Transverse colon (tissue), 4 donors: Measurements from ENCODE around the gene RBP3.

Source experiments
- EP300 ChIP-seq: sonication (generic); formaldehyde crosslinking; IDR thresholded peaks from one replicate; pipeline ENCODE4 v1.6.1; 2017; ENCODE audit warnings: antibody characterized with exemption, low read depth
- POLR2AphosphoS5 ChIP-seq, 3 donors: sonication (generic); formaldehyde crosslinking; IDR thresholded peaks; one replicate each; pipeline ENCODE4 v1.6.1; 2016; ENCODE audit warnings: antibody characterized with exemption in 3 of 3
- TF ChIP-seq, protein P1 (sequence below), 5 experiments: fragments of 200-600 bp in 3 of 5; fragments of 450-650 bp in 2 of 5; sonication (generic) in 3 of 5; IDR thresholded peaks; 1 replicate in 2 of 5; 2 replicates in 3 of 5; pipeline ENCODE4 v1.5.1; 2016 to 2017; ENCODE audit warnings: antibody characterized with exemption in 5 of 5, inconsistent platforms in 3 of 5, mild to moderate bottlenecking in 2 of 5, moderate library complexity in 1 of 5

DNA sequence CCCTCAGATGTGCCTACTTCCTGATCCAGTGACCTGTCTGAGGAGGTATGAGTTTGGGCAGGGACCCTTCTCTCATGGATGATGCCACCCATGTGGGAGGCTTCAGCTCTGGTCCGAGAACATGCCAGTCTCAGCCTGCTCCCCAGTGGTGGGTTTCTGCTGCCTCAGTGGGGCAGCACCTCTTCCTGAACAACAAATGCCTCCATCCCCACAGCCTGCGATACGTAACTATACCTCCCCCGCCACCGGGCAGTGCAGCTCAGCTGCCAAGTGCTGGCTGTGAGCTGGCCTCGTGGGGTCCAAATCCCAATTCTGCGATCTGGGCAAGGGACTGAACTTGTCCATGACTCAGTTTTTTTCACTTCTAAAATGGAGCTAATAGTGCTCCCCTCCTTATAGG, 45.1 kb upstream of the RBP3 start:
- TF ChIP-seq POLR2AphosphoS5 (IDR thresholded peaks at IDR 0.05), result no peak
- no peak for TF ChIP-seq EP300
- TF ChIP-seq, protein P1, sequence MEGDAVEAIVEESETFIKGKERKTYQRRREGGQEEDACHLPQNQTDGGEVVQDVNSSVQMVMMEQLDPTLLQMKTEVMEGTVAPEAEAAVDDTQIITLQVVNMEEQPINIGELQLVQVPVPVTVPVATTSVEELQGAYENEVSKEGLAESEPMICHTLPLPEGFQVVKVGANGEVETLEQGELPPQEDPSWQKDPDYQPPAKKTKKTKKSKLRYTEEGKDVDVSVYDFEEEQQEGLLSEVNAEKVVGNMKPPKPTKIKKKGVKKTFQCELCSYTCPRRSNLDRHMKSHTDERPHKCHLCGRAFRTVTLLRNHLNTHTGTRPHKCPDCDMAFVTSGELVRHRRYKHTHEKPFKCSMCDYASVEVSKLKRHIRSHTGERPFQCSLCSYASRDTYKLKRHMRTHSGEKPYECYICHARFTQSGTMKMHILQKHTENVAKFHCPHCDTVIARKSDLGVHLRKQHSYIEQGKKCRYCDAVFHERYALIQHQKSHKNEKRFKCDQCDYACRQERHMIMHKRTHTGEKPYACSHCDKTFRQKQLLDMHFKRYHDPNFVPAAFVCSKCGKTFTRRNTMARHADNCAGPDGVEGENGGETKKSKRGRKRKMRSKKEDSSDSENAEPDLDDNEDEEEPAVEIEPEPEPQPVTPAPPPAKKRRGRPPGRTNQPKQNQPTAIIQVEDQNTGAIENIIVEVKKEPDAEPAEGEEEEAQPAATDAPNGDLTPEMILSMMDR (IDR thresholded peaks at IDR 0.05), result no peak
